ENCODE results near the gene SUCNR1. TPM values are rescaled to one million over a fixed set of nuclear protein-coding genes. Genes with fewer than 3 reads are reported as not detected.
A peak's percentile ranks its signal among the peaks of the same experiment; 100 is the strongest.

The SUCNR1 gene
- total RNA-seq, 2 donors from 2014 or later = 0.26 to 0.33 TPM

DNA sequence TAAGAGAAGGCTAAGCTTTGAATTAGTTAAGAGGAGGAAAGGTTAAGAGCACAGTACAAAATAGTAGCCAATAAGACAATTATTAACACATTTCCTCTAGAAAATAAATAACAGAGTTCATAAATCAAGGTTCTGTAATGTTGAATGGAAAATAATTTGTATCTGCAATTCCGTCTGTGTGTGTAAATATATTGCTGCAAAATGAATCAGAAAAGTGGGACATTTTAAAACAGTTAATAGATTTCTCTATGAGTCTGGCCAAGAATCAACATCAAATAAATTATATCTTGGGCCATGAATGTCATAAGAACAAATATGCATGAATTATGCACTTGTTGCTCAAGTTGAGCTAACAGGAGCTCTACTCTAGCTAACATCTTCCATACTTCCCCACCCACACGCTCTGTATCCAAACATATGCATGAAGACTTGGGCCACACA, 14.2 kb upstream of the SUCNR1 start:
- Histone ChIP-seq H3K27me3 (no peaks in the 10 kb centered on the region), H3K4me3 (no peak overlapping the region), H3K27ac (peak overlapping the region in 1 of 4 donors; percentile 34), H3K36me3 (replicated peaks in 1 of 2; ENCODE audit: insufficient read depth in 1 of 2, low read depth in 2 of 2) (no peaks in the 10 kb centered on the region), H3K9me3 (no peaks in the 10 kb centered on the region), H3K4me1 (peaks cover 17% of the 10 kb centered on the region)
- ATAC-seq = no peak
- 11 to 20% methylated on average over 2 of the region's 2 CpGs for WGBS, 2 donors
- intact Hi-C loops (cut with DNase I) = no loop called here
- no peak for DNase-seq
- TF ChIP-seq POLR2A (IDR thresholded peaks at IDR 0.05) = no peak

DNA sequence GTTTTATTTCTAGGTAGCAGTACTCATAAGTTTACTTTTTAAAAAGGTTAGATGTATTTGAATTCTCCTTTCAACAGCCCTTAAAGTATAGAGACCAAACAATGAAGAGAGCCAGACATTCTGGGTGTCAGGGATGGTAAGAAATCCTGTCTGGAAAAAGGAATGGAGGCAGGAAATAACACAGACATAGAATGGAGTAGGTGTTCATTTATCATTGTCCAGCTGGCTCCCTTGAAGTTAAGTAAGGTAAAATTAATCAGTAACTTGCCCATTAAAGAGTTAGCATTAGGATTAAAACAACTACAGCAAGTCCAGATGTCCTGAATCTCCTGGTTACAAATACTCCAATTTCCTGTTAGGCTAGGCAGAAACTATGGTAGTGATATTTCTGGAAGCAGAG, 13.5 kb upstream of the SUCNR1 start:
- no peak for DNase-seq
- TF ChIP-seq, protein P1, sequence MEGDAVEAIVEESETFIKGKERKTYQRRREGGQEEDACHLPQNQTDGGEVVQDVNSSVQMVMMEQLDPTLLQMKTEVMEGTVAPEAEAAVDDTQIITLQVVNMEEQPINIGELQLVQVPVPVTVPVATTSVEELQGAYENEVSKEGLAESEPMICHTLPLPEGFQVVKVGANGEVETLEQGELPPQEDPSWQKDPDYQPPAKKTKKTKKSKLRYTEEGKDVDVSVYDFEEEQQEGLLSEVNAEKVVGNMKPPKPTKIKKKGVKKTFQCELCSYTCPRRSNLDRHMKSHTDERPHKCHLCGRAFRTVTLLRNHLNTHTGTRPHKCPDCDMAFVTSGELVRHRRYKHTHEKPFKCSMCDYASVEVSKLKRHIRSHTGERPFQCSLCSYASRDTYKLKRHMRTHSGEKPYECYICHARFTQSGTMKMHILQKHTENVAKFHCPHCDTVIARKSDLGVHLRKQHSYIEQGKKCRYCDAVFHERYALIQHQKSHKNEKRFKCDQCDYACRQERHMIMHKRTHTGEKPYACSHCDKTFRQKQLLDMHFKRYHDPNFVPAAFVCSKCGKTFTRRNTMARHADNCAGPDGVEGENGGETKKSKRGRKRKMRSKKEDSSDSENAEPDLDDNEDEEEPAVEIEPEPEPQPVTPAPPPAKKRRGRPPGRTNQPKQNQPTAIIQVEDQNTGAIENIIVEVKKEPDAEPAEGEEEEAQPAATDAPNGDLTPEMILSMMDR (IDR thresholded peaks at IDR 0.05) = no peak
- TF ChIP-seq POLR2A (IDR thresholded peaks at IDR 0.05) = no peak
- Histone ChIP-seq H3K4me3 (no peak overlapping the region), H3K9me3 (no peaks in the 10 kb centered on the region), H3K4me1 (peaks cover 17% of the 10 kb centered on the region), H3K27ac (peak overlapping the region in 1 of 4 donors; percentile 34), H3K27me3 (no peaks in the 10 kb centered on the region), H3K36me3 (replicated peaks in 1 of 2; ENCODE audit: insufficient read depth in 1 of 2, low read depth in 2 of 2) (no peaks in the 10 kb centered on the region)
- peak; percentile 60 for ATAC-seq
- intact Hi-C loops (cut with DNase I) = no loop called here

DNA sequence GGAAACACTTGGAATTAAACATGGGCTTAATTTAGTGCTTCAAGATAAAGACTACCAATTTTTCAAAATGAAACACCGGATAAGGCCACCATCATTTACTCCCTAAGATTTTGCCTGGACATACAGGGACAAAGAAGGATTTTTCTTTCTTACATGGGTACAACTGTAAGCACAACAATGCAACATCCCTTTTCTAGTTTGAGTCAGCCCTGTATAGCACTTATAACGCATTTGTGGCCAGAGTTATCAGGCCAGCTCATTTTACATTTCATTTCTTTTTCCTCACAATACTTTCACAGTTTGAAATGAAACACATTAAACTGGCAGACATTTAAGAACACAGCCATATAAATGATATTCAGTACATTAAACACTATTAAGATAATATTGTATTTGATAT, 9.8 kb upstream of the SUCNR1 start:
- Histone ChIP-seq H3K9me3 (no peaks in the 10 kb centered on the region), H3K27me3 (no peaks in the 10 kb centered on the region), H3K4me1 (peaks cover 17% of the 10 kb centered on the region), H3K36me3 (replicated peaks in 1 of 2; ENCODE audit: insufficient read depth in 1 of 2, low read depth in 2 of 2) (no peaks in the 10 kb centered on the region), H3K27ac (no peak overlapping the region), H3K4me3 (no peak overlapping the region)
- 84 to 91% methylated on average over 2 of the region's 2 CpGs for WGBS, 2 donors
- no peak for DNase-seq
- no peak for TF ChIP-seq POLR2A (IDR thresholded peaks at IDR 0.05)
- no peak for ATAC-seq
- intact Hi-C loops (cut with DNase I) = no loop called here

DNA sequence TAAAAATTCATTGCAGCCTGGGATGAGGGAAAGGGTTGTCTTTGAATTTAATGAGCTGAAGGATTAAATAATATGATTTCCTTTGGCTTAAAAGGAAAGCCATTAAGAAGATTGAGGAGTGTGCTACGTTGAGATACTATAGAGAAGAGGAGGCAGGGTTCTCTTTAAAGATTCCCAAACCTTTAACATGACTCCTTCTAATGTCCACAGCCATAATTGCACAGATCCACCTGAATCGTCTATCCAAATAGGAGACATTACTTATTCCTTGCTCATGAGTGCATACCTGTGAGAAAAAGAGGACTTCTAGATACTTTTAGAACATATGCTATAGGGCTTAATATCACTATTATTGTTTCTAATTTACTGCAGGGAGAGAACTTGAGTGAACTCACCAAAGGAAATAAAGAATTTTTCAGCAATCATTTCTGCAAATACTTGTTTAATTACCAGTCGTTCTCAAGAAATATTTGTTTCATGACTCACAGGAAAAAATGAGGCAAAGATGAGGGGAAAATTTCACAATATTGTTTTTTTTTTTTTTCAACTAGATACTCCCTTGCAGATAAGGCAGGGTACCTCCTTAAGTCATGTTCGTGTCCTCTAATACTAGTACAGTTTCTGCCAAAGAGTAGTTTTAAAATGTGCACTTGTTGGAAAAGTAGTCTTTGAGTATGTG, 8.9 kb upstream of the SUCNR1 start:
- no peaks in the 10 kb centered on the region for H3K9me3 ChIP-seq

DNA sequence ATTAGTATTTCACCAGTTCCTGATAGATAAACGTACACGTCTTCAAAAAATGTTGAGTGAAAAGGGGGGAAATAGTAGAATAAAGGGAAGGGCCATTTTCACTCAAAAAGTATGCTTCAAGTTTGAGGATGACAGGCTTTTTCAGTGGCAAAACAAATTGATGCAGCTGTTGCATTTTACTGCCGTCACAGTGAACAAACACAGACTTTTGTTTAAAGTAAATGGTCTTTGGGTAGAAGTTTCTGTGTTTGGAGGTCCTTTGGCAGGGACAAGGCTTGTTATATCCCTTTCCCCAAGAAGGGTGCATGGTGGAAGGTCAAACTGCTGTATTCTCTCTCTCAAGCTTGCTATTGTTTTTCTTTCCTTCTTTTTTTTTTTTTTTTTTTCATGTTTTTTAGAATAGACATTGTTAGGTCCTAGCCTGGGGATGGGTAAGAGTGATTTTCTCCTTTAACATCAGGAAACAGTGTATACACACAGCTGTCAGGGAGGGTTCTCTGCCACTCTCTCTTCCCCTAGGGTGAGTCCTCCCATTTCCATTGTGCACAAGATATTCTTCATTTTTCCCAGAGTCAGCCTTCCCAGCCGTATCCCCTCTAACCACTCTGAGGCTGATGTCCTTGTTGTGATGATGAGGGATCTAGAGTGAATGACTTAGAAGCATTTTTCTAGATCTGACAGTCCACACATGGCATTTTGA, 6.6 kb upstream of the SUCNR1 start:
- Histone ChIP-seq H3K27ac (no peak overlapping the region), H3K27me3 (no peaks in the 10 kb centered on the region), H3K9me3 (no peaks in the 10 kb centered on the region), H3K36me3 (replicated peaks in 1 of 2; ENCODE audit: insufficient read depth in 1 of 2, low read depth in 2 of 2) (no peaks in the 10 kb centered on the region), H3K4me3 (no peak overlapping the region), H3K4me1 (no peaks in the 10 kb centered on the region)
- intact Hi-C loops (cut with DNase I) = no loop called here
- TF ChIP-seq POLR2A (IDR thresholded peaks at IDR 0.05) = no peak
- TF ChIP-seq, protein P1 (IDR thresholded peaks at IDR 0.05) = no peak
- 52 to 74% methylated on average over 4 of the region's 4 CpGs for WGBS, 2 donors
- no peak for DNase-seq
- ATAC-seq = no peak

More for the DNA sequence above, 8.9 kb upstream of the SUCNR1 start:
- no peak for ATAC-seq
- TF ChIP-seq POLR2A (IDR thresholded peaks at IDR 0.05) = no peak
- TF ChIP-seq, protein P1 (IDR thresholded peaks at IDR 0.05) = no peak
- 44 to 52% methylated on average over 4 of the region's 4 CpGs for WGBS, 2 donors
- intact Hi-C loops (cut with DNase I) = no loop called here
- H3K27me3 ChIP-seq = no peaks in the 10 kb centered on the region
- no peaks in the 10 kb centered on the region for H3K36me3 ChIP-seq (replicated peaks in 1 of 2; ENCODE audit: insufficient read depth in 1 of 2, low read depth in 2 of 2)
- H3K4me3 ChIP-seq = no peak overlapping the region
- H3K27ac ChIP-seq = no peak overlapping the region
- no peak for DNase-seq
- peaks cover 10% of the 10 kb centered on the region for H3K4me1 ChIP-seq
